OCI-LY3 (cell line): ENCODE measurements around the gene WLS.

ENCODE experiments used
- H2AFZ ChIP-seq: fragments of 200-600, 300-600 bp; shearing (Covaris generic); 2 replicates; pipeline ENCODE4 v1.6.0; 2014; ENCODE audit warnings: antibody characterized with exemption, low read depth, low read length
- H3K27ac ChIP-seq: fragments of 200-600, 300-600 bp; sonication (generic); 2 replicates; pipeline ENCODE4 v1.5.1; 2014; ENCODE audit warnings: mild to moderate bottlenecking, low read length, moderate library complexity, mixed read lengths
- H3K27me3 ChIP-seq: fragments of 200-600, 300-600 bp; sonication (generic); 2 replicates; pipeline ENCODE4 v1.6.1; 2014; ENCODE audit warnings: low read depth, low read length, mixed read lengths
- H3K36me3 ChIP-seq: fragments of 200-600, 300-600 bp; sonication (generic); replicated peaks from 2 replicates; pipeline ENCODE3; 2014; ENCODE audit warnings: low read depth, low read length, mixed read lengths
- H3K4me1 ChIP-seq: fragments of 300-600, 200-600 bp; sonication (generic); 2 replicates; pipeline ENCODE4 v1.6.1; 2014; ENCODE audit warnings: low read length, mixed read lengths
- H3K4me2 ChIP-seq: fragments of 200-600, 300-600 bp; sonication (generic); 2 replicates; pipeline ENCODE4 v1.6.1; 2014; ENCODE audit warnings: low read length, mixed read lengths
- H3K4me3 ChIP-seq: fragments of 300-600, 200-600 bp; sonication (generic); 2 replicates; pipeline ENCODE4 v1.5.1; 2014; ENCODE audit warnings: antibody characterized with exemption, mild to moderate bottlenecking, low read length, moderate library complexity
- H3K79me2 ChIP-seq: fragments of 300-600, 200-600 bp; shearing (Covaris generic); 2 replicates; pipeline ENCODE4 v1.6.1; 2014; ENCODE audit warnings: mild to moderate bottlenecking, low read length, mixed read lengths
- H3K9ac ChIP-seq: fragments of 300-600, 200-600 bp; shearing (Covaris generic); 2 replicates; pipeline ENCODE4 v1.6.0; 2014; ENCODE audit warnings: mild to moderate bottlenecking, low read length, moderate library complexity
- H3K9me3 ChIP-seq: fragments of 200-600, 300-600 bp; shearing (Covaris generic); 2 replicates; pipeline ENCODE4 v1.6.1; 2014; ENCODE audit warnings: low read length, mixed read lengths; ENCODE audit not compliant: insufficient read depth
- H4K20me1 ChIP-seq: fragments of 200-600, 300-600 bp; sonication (generic); 2 replicates; pipeline ENCODE4 v1.6.1; 2016; ENCODE audit warnings: low read length, mixed read lengths; ENCODE audit not compliant: insufficient read depth
- CTCF ChIP-seq: fragments of 200-600, 300-600 bp; sonication (generic); IDR thresholded peaks from 2 replicates; pipeline ENCODE4 v1.5.1; 2014; ENCODE audit warnings: antibody characterized with exemption, low read length, low read depth
- EZH2phosphoT487 ChIP-seq: fragments of 200-600 bp; shearing (Covaris generic); IDR thresholded peaks from 2 replicates; pipeline ENCODE4 v1.6.1; 2018; ENCODE audit warnings: antibody characterized with exemption, mixed run types, low read depth

Gene WLS

GRCh38 chr1:68201546-68202238 is 30.6 kb downstream of the WLS start:
- no peak overlapping the region for H3K4me2 ChIP-seq
- H3K36me3 ChIP-seq, result no peaks in the 10 kb centered on the region
- H4K20me1 ChIP-seq, result no peaks in the 10 kb centered on the region
- H3K4me3 ChIP-seq, result no peak overlapping the region
- H2AFZ ChIP-seq, result no peak overlapping the region
- no peaks in the 10 kb centered on the region for H3K79me2 ChIP-seq
- peaks cover 5% of the 10 kb centered on the region for H3K4me1 ChIP-seq
- no peak overlapping the region for H3K9ac ChIP-seq
- no peaks in the 10 kb centered on the region for H3K9me3 ChIP-seq
- no peaks in the 10 kb centered on the region for H3K27me3 ChIP-seq
- H3K27ac ChIP-seq, result no peak overlapping the region
- TF ChIP-seq EZH2phosphoT487 (no peak), CTCF (no peak)

- no peaks in the 10 kb centered on the region for H3K27me3 ChIP-seq
- no peaks in the 10 kb centered on the region for H3K9me3 ChIP-seq
- no peak overlapping the region for H3K4me2 ChIP-seq
- H3K27ac ChIP-seq, result no peak overlapping the region
- no peaks in the 10 kb centered on the region for H3K4me1 ChIP-seq
- no peaks in the 10 kb centered on the region for H3K79me2 ChIP-seq
- TF ChIP-seq CTCF (no peak), EZH2phosphoT487 (no peak)
- no peak overlapping the region for H3K9ac ChIP-seq
- no peaks in the 10 kb centered on the region for H3K36me3 ChIP-seq
- no peak overlapping the region for H3K4me3 ChIP-seq
- H2AFZ ChIP-seq, result no peak overlapping the region
- H4K20me1 ChIP-seq, result no peaks in the 10 kb centered on the region
Measured at GRCh38 chr1:68199603-68200002, 32.7 kb downstream of the WLS start.

GRCh38 chr1:68198752-68199151 is 33.6 kb downstream of the WLS start:
- no peak overlapping the region for H3K4me3 ChIP-seq
- H3K9ac ChIP-seq, result no peak overlapping the region
- no peaks in the 10 kb centered on the region for H3K27me3 ChIP-seq
- no peak for TF ChIP-seq EZH2phosphoT487
- no peak for TF ChIP-seq CTCF
- no peaks in the 10 kb centered on the region for H3K4me1 ChIP-seq
- H3K79me2 ChIP-seq, result no peaks in the 10 kb centered on the region
- no peaks in the 10 kb centered on the region for H4K20me1 ChIP-seq
- no peaks in the 10 kb centered on the region for H3K36me3 ChIP-seq
- H3K9me3 ChIP-seq, result no peaks in the 10 kb centered on the region
- H3K27ac ChIP-seq, result no peak overlapping the region
- H2AFZ ChIP-seq, result no peak overlapping the region
- no peak overlapping the region for H3K4me2 ChIP-seq

- H3K4me1 ChIP-seq, result no peaks in the 10 kb centered on the region
- no peak overlapping the region for H3K27ac ChIP-seq
- H3K27me3 ChIP-seq, result no peaks in the 10 kb centered on the region
- no peak overlapping the region for H2AFZ ChIP-seq
- no peak for TF ChIP-seq EZH2phosphoT487
- TF ChIP-seq CTCF, result no peak
- H3K4me2 ChIP-seq, result no peak overlapping the region
- no peaks in the 10 kb centered on the region for H4K20me1 ChIP-seq
- no peaks in the 10 kb centered on the region for H3K9me3 ChIP-seq
- H3K36me3 ChIP-seq, result no peaks in the 10 kb centered on the region
- H3K4me3 ChIP-seq, result no peak overlapping the region
- H3K79me2 ChIP-seq, result no peaks in the 10 kb centered on the region
- no peak overlapping the region for H3K9ac ChIP-seq
Measured at GRCh38 chr1:68197891-68198290, 34.4 kb downstream of the WLS start.
